ENCODE results near the gene PCDH20.
"Not testable (repeated sequence)": the region's sequence is repeated elsewhere in the genome, so short reads cannot be mapped to it uniquely, and the experiment has no call there.

- TF ChIP-seq, protein P1, sequence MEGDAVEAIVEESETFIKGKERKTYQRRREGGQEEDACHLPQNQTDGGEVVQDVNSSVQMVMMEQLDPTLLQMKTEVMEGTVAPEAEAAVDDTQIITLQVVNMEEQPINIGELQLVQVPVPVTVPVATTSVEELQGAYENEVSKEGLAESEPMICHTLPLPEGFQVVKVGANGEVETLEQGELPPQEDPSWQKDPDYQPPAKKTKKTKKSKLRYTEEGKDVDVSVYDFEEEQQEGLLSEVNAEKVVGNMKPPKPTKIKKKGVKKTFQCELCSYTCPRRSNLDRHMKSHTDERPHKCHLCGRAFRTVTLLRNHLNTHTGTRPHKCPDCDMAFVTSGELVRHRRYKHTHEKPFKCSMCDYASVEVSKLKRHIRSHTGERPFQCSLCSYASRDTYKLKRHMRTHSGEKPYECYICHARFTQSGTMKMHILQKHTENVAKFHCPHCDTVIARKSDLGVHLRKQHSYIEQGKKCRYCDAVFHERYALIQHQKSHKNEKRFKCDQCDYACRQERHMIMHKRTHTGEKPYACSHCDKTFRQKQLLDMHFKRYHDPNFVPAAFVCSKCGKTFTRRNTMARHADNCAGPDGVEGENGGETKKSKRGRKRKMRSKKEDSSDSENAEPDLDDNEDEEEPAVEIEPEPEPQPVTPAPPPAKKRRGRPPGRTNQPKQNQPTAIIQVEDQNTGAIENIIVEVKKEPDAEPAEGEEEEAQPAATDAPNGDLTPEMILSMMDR (IDR thresholded peaks at IDR 0.05): not testable (repeated sequence)
- not testable (repeated sequence) for TF ChIP-seq POLR2A (IDR thresholded peaks at IDR 0.05)
These were observed 51.0 kb downstream of the PCDH20 start for GRCh38 chr13:61364690-61365089.

All from lower leg skin (tissue), 3 donors.